PFSK-1 (cell line): ENCODE results near the gene WFDC11.

Source experiments
- FOXP2 ChIP-seq: optimal IDR thresholded peaks from 2 replicates; pipeline ENCODE3; 2011; ENCODE audit warnings: borderline replicate concordance, control low read depth, inconsistent platforms; ENCODE audit not compliant: insufficient read depth; ENCODE audit errors: extremely low read length, extremely low read depth
- POLR2AphosphoS5 ChIP-seq: IDR thresholded peaks from 2 replicates; pipeline ENCODE4 v1.6.1; 2012; ENCODE audit warnings: low read depth, mild to moderate bottlenecking, control low read depth, low read length, moderate library complexity
- SIN3A ChIP-seq: IDR thresholded peaks from 2 replicates; pipeline ENCODE4 v1.6.1; 2012; ENCODE audit warnings: mild to moderate bottlenecking, low read length, moderate library complexity, borderline replicate concordance; ENCODE audit not compliant: insufficient read depth
- TAF1 ChIP-seq: IDR thresholded peaks from 2 replicates; pipeline ENCODE4 v1.6.1; 2012; ENCODE audit warnings: low read length, control low read depth, borderline replicate concordance; ENCODE audit not compliant: insufficient read depth

GRCh38 chr20:45670139-45670538 is at the start of gene WFDC11:
- no peak for TF ChIP-seq POLR2AphosphoS5
- no peak for TF ChIP-seq TAF1
- TF ChIP-seq FOXP2: no peak
- TF ChIP-seq SIN3A: no peak
